SK-N-SH (cell line): ENCODE data around the gene CDH2. TPM values are rescaled to one million over a fixed set of nuclear protein-coding genes. Genes with fewer than 3 reads are reported as not detected.

Source experiments
- CTCF ChIA-PET: fragments of 300-600, 350-600 bp; formaldehyde crosslinking; extraction: SDS; loops from one replicate; lab custom pipeline; 2021; lab: Yijun Ruan, JAX
- POLR2A ChIA-PET: fragments of 350-600 bp; sonication (Branson Sonifier 250); formaldehyde crosslinking; extraction: SDS; loops from one replicate; lab custom pipeline; 2020; ENCODE audit warnings: antibody characterized with exemption, inconsistent platforms; lab: Yijun Ruan, JAX
- DNase-seq: peaks from one replicate; pipeline ENCODE4 v3.0.0; 2012
- H2AFZ ChIP-seq: fragments of 200-600 bp; sonication (generic); 2 replicates; pipeline ENCODE4 v1.8.1; 2016; ENCODE audit warnings: antibody characterized with exemption, mild to moderate bottlenecking, low read depth
- H3F3A ChIP-seq: fragments of 200-600 bp; sonication (generic); replicated peaks from 2 replicates; pipeline ENCODE3; 2016; ENCODE audit warnings: antibody characterized with exemption, mild to moderate bottlenecking; ENCODE audit not compliant: insufficient read depth
- H3K27ac ChIP-seq, 2 experiments: fragments of 200-500 bp in 1 of 2; fragments of 200-600 bp in 1 of 2; sonication (Bioruptor generic) in 1 of 2; sonication (generic), shearing (Covaris generic) in 1 of 2; 2 replicates each; pipeline versions ENCODE4 v1.5.1 to v1.6.1; 2014 to 2016; ENCODE audit warnings: low read depth in 2 of 2, inconsistent platforms in 1 of 2, low read length in 1 of 2, mild to moderate bottlenecking in 1 of 2, mixed read lengths in 1 of 2
- H3K27me3 ChIP-seq: fragments of 200-600 bp; sonication (generic), shearing (Covaris generic); 2 replicates; pipeline ENCODE4 v1.6.1; 2016; ENCODE audit warnings: mixed run types; ENCODE audit not compliant: insufficient read depth
- H3K36me3 ChIP-seq, 2 experiments: fragments of 200-500 bp in 1 of 2; fragments of 200-600 bp in 1 of 2; sonication (Bioruptor generic) in 1 of 2; sonication (generic) in 1 of 2; replicated peaks in 1 of 2; 2 replicates each; pipeline versions ENCODE3 to v1.5.1; 2014 to 2016; ENCODE audit warnings: low read length in 1 of 2, mild to moderate bottlenecking in 1 of 2; ENCODE audit not compliant: insufficient read depth in 2 of 2, control insufficient read depth in 1 of 2
- H3K4me1 ChIP-seq, 2 experiments: fragments of 200-500 bp in 1 of 2; fragments of 200-600 bp in 1 of 2; sonication (Bioruptor generic) in 1 of 2; sonication (generic), shearing (Covaris generic) in 1 of 2; 2 replicates each; pipeline versions ENCODE4 v1.5.1 to v1.6.1; 2014 to 2016; ENCODE audit warnings: low read depth in 1 of 2, low read length in 1 of 2, mixed run types in 1 of 2; ENCODE audit not compliant: insufficient read depth in 2 of 2, control insufficient read depth in 1 of 2
- H3K4me2 ChIP-seq: fragments of 200-600 bp; sonication (generic), shearing (Covaris generic); 2 replicates; pipeline ENCODE4 v1.6.1; 2017; ENCODE audit warnings: mixed run types
- H3K4me3 ChIP-seq, 2 experiments: fragments of 200-500 bp in 1 of 2; fragments of 200-600 bp in 1 of 2; sonication (Bioruptor generic) in 1 of 2; sonication (generic), shearing (Covaris generic) in 1 of 2; 2 replicates each; pipeline versions ENCODE4 v1.5.1 to v1.8.1; 2014 to 2016; ENCODE audit warnings: low read depth in 2 of 2, inconsistent platforms in 1 of 2, low read length in 1 of 2, mild to moderate bottlenecking in 1 of 2, mixed read lengths in 1 of 2, moderate library complexity in 1 of 2
- H3K79me2 ChIP-seq: fragments of 200-600 bp; sonication (generic); 2 replicates; pipeline ENCODE4 v1.8.1; 2017; ENCODE audit warnings: mild to moderate bottlenecking; ENCODE audit not compliant: insufficient read depth
- H3K9ac ChIP-seq: fragments of 200-600 bp; sonication (generic); 2 replicates; pipeline ENCODE4 v1.6.1; 2017; ENCODE audit warnings: mixed run types
- H3K9me2 ChIP-seq: fragments of 200-600 bp; sonication (generic); 2 replicates; pipeline ENCODE4 v1.6.1; 2017; ENCODE audit warnings: mixed run types
- H3K9me3 ChIP-seq: fragments of 200-600 bp; sonication (generic); 2 replicates; pipeline ENCODE4 v1.6.1; 2017; ENCODE audit warnings: mixed run types, mild to moderate bottlenecking, moderate library complexity
- H4K20me1 ChIP-seq: fragments of 200-600 bp; sonication (generic); 2 replicates; pipeline ENCODE4 v1.6.1; 2017; ENCODE audit warnings: mild to moderate bottlenecking, mixed run types; ENCODE audit not compliant: insufficient read depth
- CHD2 ChIP-seq: fragments of 150-350 bp; IDR thresholded peaks from 2 replicates; pipeline ENCODE4 v1.6.1; 2018; ENCODE audit warnings: low read length; ENCODE audit not compliant: partially characterized antibody
- CTCF ChIP-seq: fragments of 200-600 bp; sonication (generic); IDR thresholded peaks from 2 replicates; pipeline ENCODE4 v1.6.1; 2017; ENCODE audit warnings: antibody characterized with exemption, mild to moderate bottlenecking, moderate library complexity
- ELF1 ChIP-seq: IDR thresholded peaks from 2 replicates; pipeline ENCODE4 v1.4.0; 2012
- EP300 ChIP-seq, 2 experiments: IDR thresholded peaks; 2 replicates each; pipeline versions ENCODE4 v1.4.0 to v1.6.1; 2012; ENCODE audit warnings: borderline replicate concordance in 1 of 2, low read depth in 1 of 2, low read length in 1 of 2
- EZH2phosphoT487 ChIP-seq: fragments of 200-600 bp; sonication (generic); IDR thresholded peaks from 2 replicates; pipeline ENCODE4 v1.6.1; 2017; ENCODE audit warnings: low read depth, mixed run types, mild to moderate bottlenecking, antibody characterized with exemption, moderate library complexity, borderline replicate concordance
- FOXJ3 ChIP-seq: sonication (generic); formaldehyde crosslinking; IDR thresholded peaks from 2 replicates; pipeline ENCODE4 v1.5.1; 2020; ENCODE audit warnings: mild to moderate bottlenecking, missing genetic modification reagents
- MAX ChIP-seq: IDR thresholded peaks from 2 replicates; pipeline ENCODE4 v1.4.0; 2012; ENCODE audit warnings: low read depth
- NFIC ChIP-seq: IDR thresholded peaks from 2 replicates; pipeline ENCODE4 v1.4.0; 2012; ENCODE audit warnings: borderline replicate concordance
- POLR2AphosphoS5 ChIP-seq: IDR thresholded peaks from 2 replicates; pipeline ENCODE4 v1.6.1; 2012; ENCODE audit warnings: low read depth, low read length
- RAD21 ChIP-seq: IDR thresholded peaks from 2 replicates; pipeline ENCODE4 v1.6.1; 2012; ENCODE audit warnings: mild to moderate bottlenecking, low read length
- RFX5 ChIP-seq: IDR thresholded peaks from 2 replicates; pipeline ENCODE4 v1.6.1; 2012; ENCODE audit warnings: mild to moderate bottlenecking, improper control_type of control experiment, low read length
- SIN3A ChIP-seq: IDR thresholded peaks from 2 replicates; pipeline ENCODE4 v1.6.1; 2012; ENCODE audit warnings: low read depth, mild to moderate bottlenecking, low read length, moderate library complexity, borderline replicate concordance
- SMC3 ChIP-seq: IDR thresholded peaks from 2 replicates; pipeline ENCODE4 v1.6.1; 2012; ENCODE audit warnings: low read depth, low read length, improper control_type of control experiment
- TCF12 ChIP-seq: IDR thresholded peaks from 2 replicates; pipeline ENCODE4 v1.4.0; 2012
- WGBS: methylation state at CpG from one replicate; pipeline ENCODE4 v1.1.6; 2017; ENCODE audit warnings: low lambda C conversion rate; 5-methylcytosine and 5-hydroxymethylcytosine counted together
- polyA plus RNA-seq, 3 experiments: library from polyadenylated mRNA; depleted of rRNA; stranded (reverse); fragments of >200 nt; gene quantifications; 2 replicates each; pipeline ENCODE4 v1.2.3, GENCODE V29; 2012
- TF ChIP-seq, protein P1 (sequence below): IDR thresholded peaks from 2 replicates; pipeline ENCODE4; 2012
- TF ChIP-seq, protein P2 (sequence below): IDR thresholded peaks from 2 replicates; pipeline ENCODE4 v1.4.0; 2012; ENCODE audit warnings: low read depth, borderline replicate concordance

Gene CDH2
- polyA plus RNA-seq, 1 of the 3 experiments (the other 2 are of a cell fraction): 146 TPM

DNA sequence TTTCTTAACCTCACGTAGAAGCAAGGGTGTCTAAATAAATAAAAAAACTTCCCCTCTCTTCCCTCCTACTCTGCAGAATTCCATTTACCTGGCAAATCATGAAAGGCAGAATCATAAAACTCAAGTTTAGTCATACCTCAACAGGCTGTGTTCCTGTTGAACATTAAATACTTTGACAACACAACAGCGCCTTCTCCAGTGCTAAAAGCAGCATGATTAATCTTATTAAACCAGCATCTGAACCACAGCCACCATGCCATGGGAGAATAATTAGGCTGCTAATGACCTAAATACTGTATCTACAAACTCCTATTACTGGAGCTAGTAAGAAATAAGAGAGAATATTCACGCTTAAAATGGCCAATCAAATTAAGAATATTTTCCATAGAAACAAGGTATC lies 68.1 kb downstream of the CDH2 start:
- WGBS: 67% methylated on average over 3 of the region's 3 CpGs
- no peaks in the 10 kb centered on the region for H3K9me3 ChIP-seq
- no peak overlapping the region for H2AFZ ChIP-seq
- ChIA-PET POLR2A (no interaction called here), CTCF (interaction anchor here (0.7 kb wide), 1 partner anchor 9 kb away, joined by 3 read pairs; no protein-coding TSS in a partner anchor)
- H3K79me2 ChIP-seq: peaks cover 96% of the 10 kb centered on the region
- peak overlapping the region; percentile 58 to 99; a peak in 3 of 4 replicates for H3K27ac ChIP-seq
- peak overlapping the region; percentile 28; the same call in 1 of the 2 replicates for H3K9ac ChIP-seq
- TF ChIP-seq CHD2 (no peak), RAD21 (peak; percentile 50), CTCF (peak; percentile 41), TCF12 (peak; percentile 19; the same call in 1 of the 2 replicates), MAX (no peak)
- TF ChIP-seq, protein P1, sequence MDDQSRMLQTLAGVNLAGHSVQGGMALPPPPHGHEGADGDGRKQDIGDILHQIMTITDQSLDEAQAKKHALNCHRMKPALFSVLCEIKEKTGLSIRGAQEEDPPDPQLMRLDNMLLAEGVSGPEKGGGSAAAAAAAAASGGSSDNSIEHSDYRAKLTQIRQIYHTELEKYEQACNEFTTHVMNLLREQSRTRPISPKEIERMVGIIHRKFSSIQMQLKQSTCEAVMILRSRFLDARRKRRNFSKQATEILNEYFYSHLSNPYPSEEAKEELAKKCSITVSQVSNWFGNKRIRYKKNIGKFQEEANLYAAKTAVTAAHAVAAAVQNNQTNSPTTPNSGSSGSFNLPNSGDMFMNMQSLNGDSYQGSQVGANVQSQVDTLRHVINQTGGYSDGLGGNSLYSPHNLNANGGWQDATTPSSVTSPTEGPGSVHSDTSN: peak; percentile 3; the same call in 1 of the 2 replicates
- H3K4me1 ChIP-seq: peaks cover 29 to 47% of the 10 kb centered on the region in 2 experiments
- H3F3A ChIP-seq: peaks cover 48% of the 10 kb centered on the region
- H3K36me3 ChIP-seq: peaks cover 2 to 34% of the 10 kb centered on the region in 2 experiments
- no peak overlapping the region for H3K4me3 ChIP-seq
- H3K27me3 ChIP-seq: no peaks in the 10 kb centered on the region
- no peaks in the 10 kb centered on the region for H3K9me2 ChIP-seq
- DNase-seq: no peak
- H3K4me2 ChIP-seq: 0 out of 2 replicates have a peak overlapping the region, but pooled peaks have one; percentile 10
- no peaks in the 10 kb centered on the region; the same call in 1 of the 2 replicates for H4K20me1 ChIP-seq

DNA sequence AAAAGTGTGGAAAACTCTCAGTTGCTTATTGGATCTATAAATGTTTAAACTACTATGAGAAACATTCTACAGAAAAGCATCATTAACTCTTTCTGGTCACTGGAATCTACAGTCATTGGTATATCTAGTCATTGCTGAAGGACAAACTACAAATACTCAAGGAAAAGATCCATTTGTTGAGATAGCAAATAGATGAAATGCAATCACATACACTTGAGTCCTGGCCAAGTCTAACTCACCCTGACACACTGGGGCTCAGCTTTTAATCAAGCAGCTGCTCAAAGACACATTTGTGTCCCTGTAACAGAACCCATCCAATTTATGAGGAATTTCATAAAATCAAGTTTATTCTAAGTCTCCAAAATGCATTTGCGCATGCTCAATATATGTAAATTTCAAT lies 68.7 kb downstream of the CDH2 start:
- H4K20me1 ChIP-seq: no peaks in the 10 kb centered on the region; the same call in 1 of the 2 replicates
- H3K27me3 ChIP-seq: no peaks in the 10 kb centered on the region
- peaks cover 42% of the 10 kb centered on the region for H3F3A ChIP-seq
- WGBS: 95% methylated on average over 1 of the region's 1 CpG
- H3K36me3 ChIP-seq: peaks cover 2 to 39% of the 10 kb centered on the region in 2 experiments
- H3K4me1 ChIP-seq: peaks cover 29 to 43% of the 10 kb centered on the region in 2 experiments
- H3K27ac ChIP-seq: peak overlapping the region; percentile 58 to 99
- no peak overlapping the region for H2AFZ ChIP-seq
- no peak for TF ChIP-seq RFX5
- no peak for TF ChIP-seq EP300 (IDR thresholded peaks at IDR 0.05; ENCODE audit: borderline replicate concordance in 1 of 2, low read depth in 1 of 2, low read length in 1 of 2)
- TF ChIP-seq SIN3A: no peak
- TF ChIP-seq SMC3: no peak
- no peak for TF ChIP-seq NFIC
- no peak for TF ChIP-seq MAX
- no peak for TF ChIP-seq CTCF
- no peak for TF ChIP-seq ELF1
- TF ChIP-seq EZH2phosphoT487: no peak
- no peak for TF ChIP-seq POLR2AphosphoS5
- TF ChIP-seq, protein P2, sequence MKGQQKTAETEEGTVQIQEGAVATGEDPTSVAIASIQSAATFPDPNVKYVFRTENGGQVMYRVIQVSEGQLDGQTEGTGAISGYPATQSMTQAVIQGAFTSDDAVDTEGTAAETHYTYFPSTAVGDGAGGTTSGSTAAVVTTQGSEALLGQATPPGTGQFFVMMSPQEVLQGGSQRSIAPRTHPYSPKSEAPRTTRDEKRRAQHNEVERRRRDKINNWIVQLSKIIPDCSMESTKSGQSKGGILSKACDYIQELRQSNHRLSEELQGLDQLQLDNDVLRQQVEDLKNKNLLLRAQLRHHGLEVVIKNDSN: no peak
- no peak for TF ChIP-seq FOXJ3 (CRISPR knock-in tag)
- TF ChIP-seq CHD2: no peak
- POLR2A ChIA-PET: no interaction called here
- H3K9ac ChIP-seq: no peak overlapping the region
- no peaks in the 10 kb centered on the region for H3K9me3 ChIP-seq
- no peak overlapping the region for H3K4me2 ChIP-seq
- H3K79me2 ChIP-seq: peaks cover 96% of the 10 kb centered on the region
- CTCF ChIA-PET: interaction anchor here (0.7 kb wide), 1 partner anchor 8 kb away, joined by 3 read pairs; no protein-coding TSS in a partner anchor
- H3K4me3 ChIP-seq: no peak overlapping the region
- no peaks in the 10 kb centered on the region for H3K9me2 ChIP-seq
- DNase-seq: no peak
